Thyroid gland (tissue), 4 donors: ENCODE results near the gene MT3.

Experiments
- CTCF ChIP-seq, 6 experiments: fragments of 200-600 bp in 3 of 6; fragments of 450-650 bp in 3 of 6; sonication (generic) in 3 of 6; IDR thresholded peaks; one replicate each; pipeline ENCODE4 v1.5.1; 2016 to 2019; ENCODE audit warnings: antibody characterized with exemption in 6 of 6, mild to moderate bottlenecking in 2 of 6, inconsistent platforms in 1 of 6, moderate library complexity in 1 of 6
- POLR2A ChIP-seq, 2 donors: fragments of 450-650 bp; IDR thresholded peaks; one replicate each; pipeline ENCODE4 v1.6.1; 2017; ENCODE audit warnings: antibody characterized with exemption in 2 of 2, mild to moderate bottlenecking in 2 of 2, moderate library complexity in 1 of 2

GRCh38 chr16:56634715-56635440, 45.5 kb downstream of the MT3 start:
- TF ChIP-seq POLR2A (IDR thresholded peaks at IDR 0.05) (no peak), CTCF (IDR thresholded peaks at IDR 0.05) (no peak)
